GM12865 (cell line): Measurements from ENCODE around the gene P3H1.

Source experiments
- DNase-seq: peaks from one replicate; pipeline ENCODE4 v3.0.0; 2010; ENCODE audit warnings: low read depth
- H3K4me3 ChIP-seq: 2 replicates; pipeline ENCODE4 v1.5.1; 2011; ENCODE audit warnings: mild to moderate bottlenecking, low read depth, low read length, control low read depth
- TF ChIP-seq, protein P1 (sequence below): IDR thresholded peaks from 2 replicates; pipeline ENCODE4 v1.5.1; 2011; ENCODE audit warnings: low read length, control low read depth, low read depth, inconsistent platforms; ENCODE audit not compliant: insufficient read depth; ENCODE audit errors: missing control alignments

P3H1 gene

DNA sequence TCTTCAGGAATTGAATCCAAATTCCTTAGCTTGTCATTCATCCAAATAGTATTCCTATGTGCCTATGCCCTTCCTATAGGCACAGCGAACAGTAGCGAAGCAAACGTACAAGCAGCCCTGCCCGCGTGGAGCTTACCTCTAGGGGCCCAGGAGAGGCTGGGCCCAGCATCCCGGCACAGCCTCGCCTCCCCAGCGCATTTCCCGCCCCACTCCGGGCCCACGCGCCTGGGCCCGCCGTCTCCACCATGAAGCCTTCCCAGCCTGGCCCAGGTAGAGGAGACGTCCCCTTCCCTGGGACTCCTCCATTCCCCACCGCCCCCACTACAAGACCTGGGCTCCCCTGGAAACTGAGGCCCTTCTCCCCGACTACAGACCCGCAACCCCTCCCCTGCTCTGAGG is 17.7 kb upstream of the P3H1 start:
- DNase-seq, result no peak

DNA sequence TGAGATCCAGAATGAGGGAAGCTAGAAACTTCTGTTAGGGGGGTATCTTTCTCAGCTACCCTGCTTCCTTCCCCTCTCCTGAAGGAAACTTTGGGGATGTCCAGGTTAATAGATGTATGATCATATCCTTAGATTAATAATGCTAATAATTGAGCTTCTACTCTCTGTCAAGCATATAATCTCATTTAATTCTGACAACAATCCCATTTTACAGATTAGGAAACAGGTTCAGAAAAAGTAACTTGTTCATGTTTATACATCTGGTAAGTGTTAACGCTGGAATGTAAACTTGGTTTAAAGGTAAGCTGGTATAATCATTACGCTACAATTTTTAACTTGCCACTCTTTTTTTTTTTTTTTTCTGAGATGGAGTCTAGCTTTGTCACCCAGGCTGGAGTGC is 16.3 kb upstream of the P3H1 start:
- H3K4me3 ChIP-seq, result no peak overlapping the region
- TF ChIP-seq, protein P1, sequence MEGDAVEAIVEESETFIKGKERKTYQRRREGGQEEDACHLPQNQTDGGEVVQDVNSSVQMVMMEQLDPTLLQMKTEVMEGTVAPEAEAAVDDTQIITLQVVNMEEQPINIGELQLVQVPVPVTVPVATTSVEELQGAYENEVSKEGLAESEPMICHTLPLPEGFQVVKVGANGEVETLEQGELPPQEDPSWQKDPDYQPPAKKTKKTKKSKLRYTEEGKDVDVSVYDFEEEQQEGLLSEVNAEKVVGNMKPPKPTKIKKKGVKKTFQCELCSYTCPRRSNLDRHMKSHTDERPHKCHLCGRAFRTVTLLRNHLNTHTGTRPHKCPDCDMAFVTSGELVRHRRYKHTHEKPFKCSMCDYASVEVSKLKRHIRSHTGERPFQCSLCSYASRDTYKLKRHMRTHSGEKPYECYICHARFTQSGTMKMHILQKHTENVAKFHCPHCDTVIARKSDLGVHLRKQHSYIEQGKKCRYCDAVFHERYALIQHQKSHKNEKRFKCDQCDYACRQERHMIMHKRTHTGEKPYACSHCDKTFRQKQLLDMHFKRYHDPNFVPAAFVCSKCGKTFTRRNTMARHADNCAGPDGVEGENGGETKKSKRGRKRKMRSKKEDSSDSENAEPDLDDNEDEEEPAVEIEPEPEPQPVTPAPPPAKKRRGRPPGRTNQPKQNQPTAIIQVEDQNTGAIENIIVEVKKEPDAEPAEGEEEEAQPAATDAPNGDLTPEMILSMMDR, result no peak
- no peak for DNase-seq

More for the DNA sequence above, 17.7 kb upstream of the P3H1 start:
- TF ChIP-seq, protein P1, result no peak
- no peak overlapping the region for H3K4me3 ChIP-seq

DNA sequence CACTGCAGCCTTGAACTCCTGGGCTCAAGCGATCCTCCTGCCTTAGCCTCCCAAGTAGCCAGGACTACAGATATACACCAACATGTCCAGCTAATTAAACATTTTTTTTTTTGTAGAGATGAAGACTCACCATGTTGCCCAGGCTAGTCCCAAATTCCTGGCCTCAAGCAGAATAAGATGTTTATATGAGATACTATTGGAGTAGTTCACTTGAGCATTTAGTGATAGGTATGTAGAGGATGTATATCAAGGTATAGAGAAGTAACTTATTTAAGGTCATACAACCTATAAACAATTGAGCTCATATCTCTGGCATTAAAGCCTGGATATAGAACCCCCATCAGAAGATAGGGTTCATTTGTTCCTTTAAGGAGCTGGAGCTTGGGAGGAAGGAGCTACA is 13.3 kb upstream of the P3H1 start:
- DNase-seq, result no peak
- H3K4me3 ChIP-seq, result no peak overlapping the region
- TF ChIP-seq, protein P1, result no peak

DNA sequence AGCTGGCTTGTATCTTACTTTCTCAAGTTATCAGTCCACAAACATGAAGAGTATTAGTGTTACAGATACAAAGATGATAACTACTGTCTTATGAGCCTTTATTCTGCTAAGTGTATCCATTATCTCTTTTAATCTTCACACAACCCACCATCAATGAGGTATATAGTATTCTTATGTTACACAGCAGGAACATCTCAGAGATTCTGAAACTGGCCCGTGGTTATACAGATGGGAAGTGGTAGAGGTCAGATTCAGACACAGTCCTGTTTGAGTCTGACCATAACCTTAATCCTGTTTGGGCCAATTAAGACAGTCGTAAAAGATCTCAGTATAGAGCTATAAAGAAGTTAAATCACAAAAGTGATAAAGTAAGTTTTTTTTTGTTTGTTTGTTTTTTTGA is 12.9 kb upstream of the P3H1 start:
- TF ChIP-seq, protein P1, result no peak
- peak; percentile 44 for DNase-seq
- no peak overlapping the region for H3K4me3 ChIP-seq

DNA sequence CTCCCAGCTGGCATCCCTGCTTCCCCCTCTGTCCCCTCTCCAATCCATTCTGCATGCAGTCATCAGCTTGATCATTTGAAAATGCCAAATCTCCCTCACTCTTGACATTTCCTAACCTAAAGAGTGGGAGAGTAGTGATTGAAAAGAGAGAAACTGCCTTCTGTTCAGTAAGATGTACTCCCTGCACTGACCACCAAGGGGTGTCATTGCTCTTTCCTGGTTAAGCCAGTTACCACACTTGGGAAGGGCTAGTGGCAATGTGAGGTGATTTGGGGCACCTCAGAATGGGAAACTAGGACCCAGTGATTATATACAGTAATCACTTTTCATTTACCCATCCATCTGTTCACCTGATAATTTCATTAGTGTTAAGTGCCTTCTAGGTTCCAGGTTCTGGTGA is 11.0 kb upstream of the P3H1 start:
- no peak overlapping the region for H3K4me3 ChIP-seq
- TF ChIP-seq, protein P1, result peak; percentile 64
- DNase-seq, result peak; percentile 42

DNA sequence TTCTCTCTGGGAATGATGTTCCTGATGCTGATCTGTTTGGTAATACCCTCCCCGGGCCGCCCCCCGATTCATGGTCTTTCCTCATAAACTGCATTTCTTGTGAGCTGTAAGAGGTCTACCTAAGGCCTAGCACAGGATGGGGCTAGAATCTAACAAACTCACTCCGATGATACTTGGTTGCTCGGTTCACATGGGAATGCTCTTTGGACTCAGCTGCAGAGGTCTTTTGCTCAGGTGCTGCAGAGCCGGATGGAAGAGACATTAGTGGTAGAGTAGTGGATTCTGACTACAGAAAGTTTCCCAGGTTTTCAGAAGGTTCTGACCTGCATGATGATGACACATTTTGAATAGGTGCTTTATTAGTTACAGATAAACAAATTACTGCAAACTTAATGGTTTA is 9.7 kb upstream of the P3H1 start:
- no peak for DNase-seq
- H3K4me3 ChIP-seq, result no peak overlapping the region
- TF ChIP-seq, protein P1, result no peak

DNA sequence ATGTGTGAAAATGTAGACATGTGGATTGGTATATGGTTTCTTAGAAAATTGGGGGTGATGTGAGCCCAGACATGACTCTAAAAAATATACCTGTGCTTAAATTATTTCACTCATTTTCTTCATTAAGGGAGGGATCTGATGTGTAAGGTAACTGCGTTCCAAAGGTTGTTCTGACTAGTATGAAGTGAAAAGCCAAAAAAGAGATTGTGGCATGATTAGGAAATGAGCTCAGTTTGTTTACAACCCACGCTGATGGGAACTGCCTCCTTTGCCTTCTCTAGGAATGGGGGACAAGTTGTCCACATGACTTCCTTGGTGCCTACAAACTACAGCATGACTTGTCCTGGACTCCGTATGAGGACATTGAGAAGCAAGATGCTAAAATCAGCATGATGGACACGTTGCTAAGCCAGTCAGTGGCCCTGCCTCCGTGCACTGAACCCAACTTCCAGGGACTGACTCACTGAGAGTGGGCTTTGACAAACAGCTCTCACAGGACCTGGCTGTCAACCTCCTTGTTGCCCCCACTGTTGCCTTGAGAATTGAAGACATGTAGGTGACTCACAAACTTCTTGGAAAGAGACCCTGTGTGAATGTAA is 8.2 kb upstream of the P3H1 start:
- no peak for DNase-seq
- no peak overlapping the region for H3K4me3 ChIP-seq
- TF ChIP-seq, protein P1, result no peak
